Stimulated activated CD8-positive, alpha-beta memory T cell treated with anti-CD3 and anti-CD28 coated beads, Interleukin-7, amount 100 ng/mL, for 24 hours (primary cell): Measurements from ENCODE around the gene MACROD2.

Experiments
- DNase-seq: peaks from one replicate; pipeline ENCODE4 v3.0.0-alpha.2; 2020; ENCODE audit warnings: low read depth

MACROD2 gene

DNA sequence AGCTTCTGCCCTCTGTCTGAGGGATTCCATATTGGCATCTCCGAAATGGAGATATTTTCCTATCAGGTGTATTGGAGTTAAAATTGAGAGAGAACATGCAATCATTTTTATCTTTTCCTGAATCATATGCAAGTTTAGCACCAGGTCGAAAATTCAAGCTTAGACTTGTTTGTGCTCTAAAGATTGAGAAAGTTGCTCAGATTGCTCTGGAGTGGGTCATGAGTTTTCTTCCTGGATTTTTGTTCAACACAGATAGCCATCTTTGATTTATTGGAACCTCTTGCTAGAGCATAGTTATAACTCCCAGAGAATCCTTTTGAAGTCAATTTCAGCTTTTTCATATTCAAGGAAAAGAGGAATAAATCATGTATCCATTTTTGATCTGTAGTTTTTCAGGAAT, 715.6 kb downstream of the MACROD2 start:
- DNase-seq, result no peak

DNA sequence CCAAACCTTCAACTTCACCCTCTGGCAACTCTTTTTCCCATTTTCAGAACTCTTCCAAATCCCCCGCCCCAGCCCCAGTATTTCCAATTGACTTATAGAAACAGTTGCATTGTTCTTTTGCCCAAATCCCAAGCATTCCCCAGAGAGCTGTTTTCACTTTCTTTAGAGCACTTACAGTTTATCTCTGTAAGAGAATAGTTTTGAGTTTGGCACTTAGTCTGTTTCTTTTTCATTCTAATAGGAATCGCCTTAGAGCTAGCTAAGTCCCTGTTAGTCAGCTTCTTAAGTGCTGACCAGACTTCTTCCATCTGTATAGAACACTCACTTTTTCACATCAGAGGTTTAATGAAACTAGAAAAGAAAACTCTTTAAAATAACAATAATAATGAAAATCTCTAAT, 716.3 kb downstream of the MACROD2 start:
- DNase-seq, result no peak

DNA sequence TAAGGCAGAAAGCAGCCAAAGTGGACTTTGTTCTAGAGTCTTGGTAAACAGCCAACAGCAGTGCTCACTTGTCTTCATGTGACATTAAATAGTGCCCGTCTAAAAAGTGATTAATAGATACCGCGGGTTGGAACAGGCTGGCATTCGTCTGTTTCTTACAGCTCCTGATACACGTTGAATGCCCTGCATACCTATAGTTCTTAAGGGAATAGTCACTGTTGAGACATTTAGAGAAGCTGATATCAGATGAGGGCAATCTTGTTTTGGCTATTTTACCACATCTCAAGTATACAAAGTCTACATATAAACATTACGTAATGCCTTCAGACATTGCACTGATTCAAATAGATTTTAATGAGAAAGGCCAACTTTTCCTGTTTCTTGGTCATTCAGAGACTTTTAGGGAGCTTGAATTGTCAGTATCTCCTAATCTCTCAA, 717.0 kb downstream of the MACROD2 start:
- no peak for DNase-seq

DNA sequence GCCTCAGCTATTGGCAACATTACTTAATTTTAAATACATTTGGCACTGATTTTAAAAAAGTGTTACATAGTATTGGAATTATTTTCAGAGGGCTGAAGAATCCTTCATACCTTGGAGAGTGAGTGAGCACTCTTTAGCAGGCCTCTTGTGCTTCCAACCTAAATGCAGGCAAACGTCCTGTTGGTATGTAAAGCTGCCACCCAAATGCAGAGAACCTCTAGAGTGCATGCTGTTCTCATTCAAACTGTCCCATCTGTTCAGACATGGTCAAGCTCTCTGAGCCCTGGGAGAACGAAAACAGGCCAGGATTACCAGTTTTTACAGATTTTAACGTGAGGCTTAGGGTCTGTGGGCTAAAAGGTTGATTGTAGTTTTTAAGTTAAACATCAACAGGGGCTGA, 720.1 kb downstream of the MACROD2 start:
- no peak for DNase-seq

DNA sequence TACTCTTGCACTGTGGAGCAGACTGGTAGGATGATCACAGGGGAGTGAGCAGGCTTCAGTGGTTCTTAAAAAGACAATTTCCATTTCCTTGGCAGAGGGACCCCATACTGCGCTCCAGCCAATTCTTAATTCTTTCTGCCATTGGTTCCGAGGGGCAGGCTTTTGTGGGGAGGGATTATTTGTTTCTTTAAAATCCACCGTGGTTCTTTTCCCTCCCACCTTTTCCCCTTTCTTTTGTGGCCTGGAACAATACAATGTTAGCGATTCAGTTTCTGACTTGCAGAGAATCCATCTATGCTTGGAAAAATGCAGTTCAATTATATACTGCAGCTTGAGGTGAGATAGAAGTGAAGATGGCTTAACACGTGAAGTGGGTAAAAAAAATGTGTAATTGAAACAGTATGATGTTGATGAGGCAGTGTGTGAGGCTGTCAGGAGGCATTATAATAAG, 721.1 kb downstream of the MACROD2 start:
- no peak for DNase-seq

DNA sequence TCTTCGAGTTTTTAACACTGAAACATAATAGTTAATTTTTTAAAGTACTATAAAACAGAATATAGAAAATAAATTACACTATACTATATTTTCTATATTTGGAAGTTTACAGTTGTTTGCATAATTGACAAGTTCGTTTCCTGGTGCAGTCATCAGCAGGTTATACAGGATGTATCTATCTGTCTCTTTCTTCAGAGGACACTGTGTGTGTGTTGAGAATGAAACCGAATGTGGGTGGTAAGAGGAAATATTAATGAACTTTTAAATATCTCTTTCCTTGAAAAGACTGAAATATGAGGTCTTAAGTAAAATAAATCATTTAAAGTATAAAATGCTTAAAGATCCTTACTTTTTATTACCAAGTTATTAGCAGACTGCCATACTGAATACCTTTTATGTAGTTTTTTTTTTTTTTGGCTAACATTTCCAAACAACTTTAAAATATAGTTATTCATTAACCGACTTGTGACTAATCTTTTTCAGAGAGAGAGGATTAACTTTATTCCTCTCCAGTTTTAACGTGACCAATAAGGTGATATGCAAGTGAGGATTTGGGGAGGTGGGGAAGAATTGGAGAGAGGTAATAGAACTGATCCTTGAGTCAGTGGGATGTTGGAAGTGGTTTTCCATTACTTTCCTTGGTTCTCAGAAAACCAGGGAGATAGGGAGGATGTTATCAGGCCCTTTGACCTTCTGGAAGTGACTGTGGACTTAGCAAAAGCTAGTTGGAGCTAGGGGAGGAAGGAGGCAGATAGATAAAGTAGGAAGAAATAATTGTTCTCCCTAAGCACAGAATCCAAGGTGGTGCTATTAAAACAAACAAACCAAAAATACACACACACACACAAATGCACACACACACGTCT, 722.1 kb downstream of the MACROD2 start:
- DNase-seq, result no peak

DNA sequence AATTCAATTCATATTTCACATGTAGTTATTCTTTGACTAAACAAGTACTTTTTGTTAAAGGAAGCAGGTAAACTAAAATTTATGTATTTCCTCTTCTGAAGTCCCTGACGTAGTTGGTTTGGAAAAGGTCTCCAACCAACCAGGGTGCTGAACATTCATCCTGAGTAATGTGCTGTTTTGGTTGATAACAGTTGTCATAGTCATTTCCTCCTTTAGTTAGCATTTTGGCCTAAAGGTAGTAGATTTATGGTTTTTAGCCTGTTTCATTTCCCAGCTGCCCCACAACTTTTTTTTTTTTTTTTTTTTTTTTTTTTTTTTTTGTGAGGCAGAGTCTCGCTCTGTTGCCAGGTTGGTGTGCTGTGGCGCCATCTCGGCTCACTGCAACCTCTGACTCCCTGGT, 724.9 kb downstream of the MACROD2 start:
- DNase-seq, result no peak

DNA sequence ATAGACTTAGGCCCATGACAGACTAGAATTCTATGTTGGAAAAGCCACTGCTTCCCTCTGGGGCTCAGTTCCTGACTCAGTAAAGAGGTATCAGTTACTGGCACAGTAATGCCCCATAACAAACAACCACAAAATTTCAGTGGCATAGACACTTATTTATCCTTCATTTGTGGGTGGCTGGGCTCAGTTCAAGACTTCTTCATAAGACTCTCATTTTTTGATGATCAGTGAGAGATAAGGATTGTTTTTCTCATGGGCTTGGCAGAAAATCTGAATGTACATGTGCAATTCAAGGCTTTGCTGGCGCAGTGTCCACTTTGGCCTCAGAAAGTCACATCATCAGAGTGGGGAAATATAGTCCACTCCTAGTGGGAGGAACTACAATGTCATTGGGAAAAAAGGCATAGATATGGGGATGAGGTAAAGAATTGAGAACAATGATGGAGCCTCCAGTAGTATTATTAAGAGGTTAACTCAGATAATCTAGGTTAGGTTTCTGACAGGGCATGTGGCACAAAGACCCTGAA, 726.7 kb downstream of the MACROD2 start:
- no peak for DNase-seq

DNA sequence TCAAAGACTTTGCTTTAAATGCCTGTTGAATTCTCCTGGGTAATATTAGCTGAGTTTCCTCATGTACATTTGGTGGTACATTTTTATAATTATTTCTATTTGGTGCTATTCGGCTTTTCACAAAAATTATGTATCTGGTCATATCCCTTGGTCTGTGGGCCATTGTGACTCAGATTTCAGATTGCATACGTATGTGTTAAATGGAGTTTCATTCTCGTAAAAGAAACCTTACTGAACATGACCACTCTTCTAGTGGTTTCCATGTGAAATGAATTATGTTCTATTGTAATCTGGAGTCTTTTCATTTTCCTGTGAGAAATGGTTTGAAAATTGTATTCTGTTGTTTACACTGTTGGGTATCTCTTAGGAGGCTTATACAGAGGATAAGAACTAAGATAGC, 728.3 kb downstream of the MACROD2 start:
- no peak for DNase-seq

DNA sequence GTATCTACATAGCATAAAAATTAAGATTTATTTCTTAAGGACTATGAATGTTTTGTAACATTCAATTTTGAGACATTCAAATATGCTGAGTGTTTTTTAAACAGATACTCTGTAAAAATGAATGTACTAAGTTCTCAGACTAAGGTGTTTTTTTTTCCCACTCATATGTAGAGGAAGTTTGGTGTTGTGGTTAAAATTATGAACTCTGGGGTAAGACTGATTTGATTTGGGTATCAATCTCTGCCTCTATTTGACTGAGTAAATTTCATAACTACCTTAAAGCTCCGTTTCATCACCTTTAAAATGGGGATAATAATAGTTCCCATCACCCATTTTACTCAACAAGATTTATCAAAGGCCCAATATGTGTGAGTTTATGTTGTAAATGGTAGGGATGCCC, 728.7 kb downstream of the MACROD2 start:
- no peak for DNase-seq

DNA sequence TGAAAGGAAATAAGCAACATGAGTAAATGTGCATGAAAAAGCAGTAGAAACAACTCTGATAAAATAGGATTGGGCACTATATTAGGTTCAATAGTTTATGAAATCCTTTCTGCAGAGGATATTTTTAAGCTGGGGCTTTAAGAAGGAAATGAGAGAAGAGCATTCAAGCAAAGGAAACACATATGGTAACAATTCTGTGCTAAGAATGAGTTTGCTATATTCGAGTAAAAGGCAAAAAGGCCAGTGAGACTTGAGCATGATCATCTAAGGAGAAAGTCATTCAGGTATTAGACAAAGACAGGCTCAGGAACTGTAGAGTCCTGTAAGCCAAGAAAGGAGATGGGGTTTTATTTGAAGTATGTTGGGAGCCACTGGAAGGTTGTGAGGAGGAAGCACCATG, 729.2 kb downstream of the MACROD2 start:
- DNase-seq, result no peak

DNA sequence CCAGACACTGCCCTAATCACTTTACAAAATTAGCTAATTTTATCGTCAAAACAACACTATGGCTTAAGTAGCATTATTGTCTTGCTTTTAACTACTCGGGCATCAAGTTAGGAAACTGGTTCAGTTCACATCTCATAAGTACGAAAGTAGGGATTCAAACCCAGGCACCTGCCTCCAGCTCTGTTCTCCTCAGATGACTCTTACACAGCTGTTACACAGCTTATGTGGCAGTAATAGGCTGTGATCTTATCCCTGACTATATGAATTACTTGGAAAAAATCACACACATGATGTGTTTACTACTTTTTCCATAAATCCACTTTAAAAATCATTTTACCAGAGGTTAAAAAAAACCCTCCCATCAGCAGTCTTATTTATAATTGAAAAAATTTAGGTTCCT, 731.3 kb downstream of the MACROD2 start:
- no peak for DNase-seq

DNA sequence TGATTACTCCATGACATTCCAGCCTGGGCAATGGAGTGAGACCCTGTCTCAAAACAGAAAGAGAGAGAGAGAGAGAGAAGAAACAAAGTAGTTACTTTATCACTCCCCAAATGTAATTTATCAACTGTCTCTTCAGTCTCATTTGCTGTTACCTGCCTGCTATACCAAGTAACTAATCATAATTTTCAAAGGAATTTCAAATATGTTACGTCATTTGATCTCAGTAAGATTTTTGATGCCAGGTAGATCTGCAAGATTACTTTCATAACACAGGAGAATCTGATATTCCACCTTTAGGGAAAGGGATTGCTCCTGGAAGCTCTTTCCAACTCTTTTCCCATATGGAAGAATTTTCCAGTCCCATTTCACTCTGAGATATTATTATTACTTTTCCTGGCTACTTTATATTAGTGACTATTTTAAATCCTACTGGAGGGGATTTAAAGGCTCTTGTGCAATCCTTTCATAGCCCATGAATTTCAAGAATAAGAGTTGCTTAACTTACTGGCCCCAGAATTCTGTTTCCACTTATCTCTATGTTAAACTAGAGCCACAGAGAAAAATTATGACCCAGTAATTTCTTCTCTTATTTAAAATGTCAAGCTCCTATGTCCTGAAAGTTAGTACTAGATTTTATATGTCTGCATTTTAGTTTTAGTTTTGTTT, 732.3 kb downstream of the MACROD2 start:
- no peak for DNase-seq

DNA sequence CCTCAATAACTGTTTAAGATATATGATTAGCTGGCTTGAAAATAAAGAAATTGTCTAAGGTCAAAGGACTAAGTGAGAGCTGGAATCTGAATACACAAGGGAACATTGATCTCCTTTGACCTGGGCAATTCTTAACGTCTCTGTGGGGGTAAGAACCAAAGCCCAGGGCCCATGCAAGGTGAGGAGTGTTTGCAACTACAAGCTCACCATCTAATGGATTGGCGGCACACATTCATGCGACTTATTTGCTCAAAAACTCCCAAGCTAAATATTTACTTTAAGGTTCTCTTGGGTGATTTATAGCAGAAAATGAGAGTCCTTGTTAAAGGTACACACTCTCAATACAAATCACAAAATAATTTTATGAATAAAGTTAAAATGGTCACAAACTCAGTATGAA, 734.1 kb downstream of the MACROD2 start:
- DNase-seq, result no peak

DNA sequence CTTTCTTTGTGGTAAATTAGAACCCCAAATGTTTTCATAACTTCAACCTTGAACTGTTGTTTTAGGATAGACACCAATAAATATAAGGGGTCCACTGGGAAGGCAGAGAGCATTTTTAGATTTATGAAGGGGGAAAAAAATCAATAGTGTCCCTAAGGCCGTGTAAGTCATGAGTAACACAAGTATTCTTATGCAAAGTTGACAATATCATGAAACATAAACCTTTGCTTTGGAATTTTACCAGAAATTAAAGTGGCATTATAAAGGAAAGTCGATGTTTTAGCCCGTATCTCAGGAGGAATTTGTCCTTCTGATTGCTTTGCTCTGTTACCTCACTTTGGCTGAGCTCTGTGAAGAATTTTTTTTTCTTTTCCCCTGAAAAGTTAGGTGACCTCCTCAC, 737.0 kb downstream of the MACROD2 start:
- DNase-seq, result no peak

DNA sequence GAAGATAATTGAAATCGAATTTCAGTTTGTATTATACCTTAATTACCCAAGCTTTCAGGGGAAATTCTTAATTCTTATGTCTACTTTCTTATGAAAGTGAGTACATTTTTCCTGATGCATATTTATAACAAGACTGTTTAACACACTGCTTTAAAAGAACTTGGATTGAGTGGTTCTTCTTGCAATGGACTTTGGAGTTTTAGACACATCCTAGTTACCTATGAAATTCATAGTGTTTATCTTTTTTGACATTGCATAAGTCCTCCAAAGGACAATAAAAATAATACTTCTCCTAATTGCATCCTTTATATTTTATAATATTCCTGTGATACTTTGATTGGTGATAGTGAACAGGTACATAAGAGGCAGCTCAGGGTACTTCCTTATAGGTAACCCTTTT, 737.7 kb downstream of the MACROD2 start:
- no peak for DNase-seq

DNA sequence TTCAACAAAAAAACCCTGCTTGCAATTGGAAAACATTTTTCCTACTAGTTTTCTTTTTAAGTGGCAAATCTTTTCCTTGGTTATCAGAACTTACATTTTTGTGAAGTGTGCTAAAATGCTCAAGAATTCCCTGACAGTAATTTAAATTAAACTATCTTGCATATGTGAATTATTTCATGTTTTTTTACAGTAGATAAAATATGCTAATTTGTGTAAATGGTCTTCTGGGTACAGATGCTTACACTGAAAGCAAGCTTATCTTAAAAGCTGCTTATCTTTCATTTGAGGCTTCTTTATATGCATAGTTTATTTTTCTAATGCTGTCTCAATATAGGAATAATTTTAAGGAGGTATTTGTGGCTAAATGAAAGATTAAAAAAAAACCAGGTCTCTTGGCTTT, 745.1 kb downstream of the MACROD2 start:
- no peak for DNase-seq

DNA sequence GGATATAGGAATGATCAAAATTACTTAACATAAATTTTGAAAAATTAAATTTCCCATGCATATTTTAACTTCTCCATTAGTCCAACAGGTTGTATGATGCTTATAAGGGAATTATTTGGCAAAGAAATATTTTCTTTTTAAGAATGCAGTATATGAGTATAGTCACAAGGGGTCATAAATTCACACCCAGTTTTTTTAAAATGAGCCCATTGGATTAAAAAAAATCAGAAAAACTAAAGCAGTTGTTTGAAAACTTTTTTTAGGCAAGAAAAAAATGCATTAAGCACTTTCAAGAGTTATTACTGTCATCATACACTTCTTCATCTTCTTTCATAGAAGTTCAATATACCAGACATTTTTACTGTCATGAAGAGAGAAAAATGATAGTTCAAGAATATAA, 746.3 kb downstream of the MACROD2 start:
- DNase-seq, result no peak

DNA sequence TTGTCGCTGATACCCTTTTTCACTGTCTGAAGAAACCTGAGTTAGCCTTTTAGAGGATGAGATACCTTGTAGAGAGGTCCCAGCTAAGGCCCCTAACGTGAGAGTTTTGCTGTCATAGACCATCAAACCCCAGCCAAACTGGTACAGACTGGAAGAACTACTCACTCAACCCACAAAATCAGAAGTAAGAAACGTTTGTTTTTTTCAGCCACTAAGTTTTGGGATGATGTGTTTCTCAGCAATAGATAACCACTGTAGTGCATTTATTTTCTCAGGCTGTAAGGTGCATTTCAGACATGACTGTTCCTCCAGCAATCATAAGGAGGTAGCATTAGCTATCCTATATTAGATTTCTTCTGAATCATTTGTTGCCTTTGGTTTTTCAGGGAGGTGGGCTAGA, 749.4 kb downstream of the MACROD2 start:
- DNase-seq, result no peak

DNA sequence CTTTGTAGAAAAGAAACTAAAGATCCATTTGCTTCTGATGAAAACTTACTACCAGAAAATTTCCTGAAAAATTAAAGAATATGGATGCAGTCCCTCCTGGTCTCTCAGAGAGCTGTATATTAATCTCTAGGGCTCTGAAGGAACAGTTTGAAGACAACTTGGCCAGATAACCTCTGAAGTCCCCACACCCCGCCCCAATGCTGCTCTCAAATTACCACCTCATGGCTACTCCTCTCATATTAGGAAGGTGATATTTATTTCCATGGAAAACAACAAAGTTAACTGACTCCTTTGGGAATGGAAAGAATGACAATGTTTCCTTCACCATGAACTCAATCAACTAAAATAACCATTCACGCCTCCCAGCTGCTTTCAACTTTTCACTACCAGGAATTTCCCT, 750.5 kb downstream of the MACROD2 start:
- no peak for DNase-seq

DNA sequence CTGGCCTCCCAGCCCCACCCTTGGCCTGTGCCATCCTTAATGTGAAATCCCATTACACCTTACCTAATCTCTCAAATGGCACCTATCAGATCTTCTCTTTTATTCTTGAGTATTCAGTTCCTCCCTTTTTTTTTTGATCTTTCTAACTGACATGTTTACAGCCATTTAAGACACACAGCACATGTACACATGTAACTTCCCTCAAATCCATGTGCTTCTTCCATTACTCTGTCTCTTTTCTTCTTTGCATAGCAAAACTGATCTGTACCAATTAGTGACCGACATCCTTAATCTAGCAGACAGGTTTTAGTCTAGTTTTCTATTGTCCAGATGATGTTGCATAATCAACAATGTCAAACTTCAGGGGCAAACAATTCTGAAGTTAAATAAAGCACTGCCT, 755.9 kb downstream of the MACROD2 start:
- DNase-seq, result no peak

DNA sequence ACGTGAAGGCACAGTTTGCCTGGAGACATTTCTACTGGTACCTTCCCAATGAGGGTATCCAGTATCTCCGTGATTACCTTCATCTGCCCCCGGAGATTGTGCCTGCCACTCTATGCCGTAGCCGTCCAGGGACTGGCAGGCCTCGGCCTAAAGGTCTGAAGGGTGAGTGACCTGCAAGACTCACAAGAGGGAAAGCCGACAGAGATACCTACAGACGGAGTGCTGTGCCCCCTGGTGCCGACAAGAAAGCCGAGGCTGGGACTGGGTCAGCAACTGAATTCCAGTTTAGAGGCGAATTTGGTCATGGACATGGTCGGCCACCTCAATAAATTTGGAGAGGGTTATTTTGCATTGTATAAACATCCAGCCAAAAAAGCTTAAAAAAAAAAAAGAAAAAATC, 762.4 kb downstream of the MACROD2 start:
- no peak for DNase-seq

DNA sequence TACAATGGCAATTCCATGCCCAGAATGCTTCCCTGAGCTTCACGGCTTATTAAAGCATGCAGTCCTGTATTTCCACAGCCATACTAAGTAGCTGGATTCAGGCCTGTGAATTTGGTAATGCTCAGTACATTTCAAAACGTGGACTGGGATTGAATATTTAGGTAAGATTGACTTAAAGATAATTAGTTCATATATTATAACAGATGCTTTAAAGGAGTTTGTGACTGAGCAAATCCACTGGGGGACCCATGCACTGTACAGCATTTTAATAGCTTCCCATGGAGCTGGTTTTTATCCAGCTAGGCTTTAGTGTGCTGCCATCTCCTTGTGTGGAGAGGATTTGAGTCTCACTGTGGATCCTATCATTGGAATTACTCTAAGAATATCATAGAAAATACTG, 763.0 kb downstream of the MACROD2 start:
- no peak for DNase-seq
